HG02885 (cell line): ENCODE results near the gene GRPR.
"Not testable (repeated sequence)": the region's sequence is repeated elsewhere in the genome, so short reads cannot be mapped to it uniquely, and the experiment has no call there.

Source experiments
- ATAC-seq: cut with Tn5 transposase; IDR thresholded peaks from one replicate; pipeline ENCODE4 v1.9.1; 2021; ENCODE audit warnings: mild to moderate bottlenecking; ENCODE audit not compliant: unreplicated experiment, poor library complexity

Gene GRPR

DNA sequence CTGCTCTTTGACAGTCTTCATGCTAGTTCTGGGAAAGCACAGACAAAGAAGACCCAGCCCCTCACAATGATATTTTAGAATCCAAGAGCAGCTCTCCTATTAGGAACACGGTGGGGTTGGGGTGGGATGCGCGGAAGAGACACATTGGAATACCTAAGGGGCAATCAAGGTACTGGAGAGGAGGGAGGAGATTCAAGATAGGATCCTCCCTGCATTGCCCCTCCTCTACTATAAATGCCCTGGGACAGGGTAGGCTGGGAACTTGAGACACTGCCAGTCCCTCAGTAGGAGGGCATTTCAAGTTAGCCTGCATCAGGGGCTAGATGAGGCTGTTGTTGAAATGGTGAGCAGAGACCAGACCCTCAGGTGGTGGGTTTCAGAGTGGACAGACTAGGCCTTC is 49.0 kb downstream of the GRPR start:
- ATAC-seq = no peak

DNA sequence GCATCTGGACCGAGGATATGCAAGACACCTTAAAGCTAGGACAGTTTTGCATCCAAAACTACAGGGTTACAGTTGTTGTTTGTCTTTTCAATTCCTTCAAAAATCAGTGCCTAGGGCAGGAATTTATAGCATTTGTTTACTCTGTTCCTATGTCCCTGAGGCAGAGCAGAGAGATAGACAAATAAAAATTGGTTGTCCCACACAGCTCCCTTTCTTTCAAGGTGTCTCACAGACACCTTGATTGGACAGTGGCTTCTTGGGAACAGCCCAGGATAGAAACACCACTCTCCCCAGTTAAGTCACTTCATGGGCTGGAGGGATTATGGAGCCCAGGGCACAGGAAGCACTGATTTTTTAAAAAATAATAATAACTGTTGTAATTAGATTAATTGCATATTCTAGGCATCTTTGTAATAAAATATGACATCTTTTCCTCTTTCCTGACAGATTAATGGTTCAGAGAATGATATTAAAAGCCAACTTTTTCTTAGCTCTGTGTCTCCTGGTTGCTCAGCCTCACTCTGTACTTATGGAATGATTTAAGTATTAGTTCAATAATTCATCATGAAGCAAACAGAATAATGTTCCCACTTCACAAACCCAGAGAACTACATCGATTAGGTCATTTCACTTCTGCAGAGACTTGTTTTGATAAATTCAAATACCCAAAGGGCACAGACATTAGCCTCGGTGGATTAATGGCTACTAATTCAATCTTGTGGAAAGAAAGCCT is 52.1 kb downstream of the GRPR start:
- no peak for ATAC-seq

- ATAC-seq = no peak
These were observed 53.9 kb downstream of the GRPR start for GRCh38 chrX:16177260-16177659.

DNA sequence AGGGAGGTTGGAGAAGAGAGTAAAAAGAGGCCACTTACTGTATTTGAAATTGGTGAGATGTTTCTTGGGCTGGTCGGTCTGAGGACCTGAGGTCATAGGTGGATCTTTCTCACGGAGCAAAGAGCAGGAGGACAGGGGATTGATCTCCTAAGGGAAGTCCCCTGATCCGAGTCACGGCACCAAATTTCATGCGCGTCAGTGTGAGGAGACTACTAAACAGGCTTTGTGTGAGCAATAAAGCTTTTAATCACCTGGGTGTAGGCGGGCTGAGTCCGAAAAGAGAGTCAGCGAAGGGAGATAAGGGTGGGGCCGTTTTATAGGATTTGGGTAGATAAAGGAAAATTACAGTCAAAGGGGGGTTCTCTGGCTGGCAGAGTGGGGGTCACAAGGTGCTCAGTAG is 60.5 kb downstream of the GRPR start:
- not testable (repeated sequence) for ATAC-seq

- ATAC-seq = peak; percentile 99
These were observed 62.4 kb downstream of the GRPR start for GRCh38 chrX:16185725-16186136.

DNA sequence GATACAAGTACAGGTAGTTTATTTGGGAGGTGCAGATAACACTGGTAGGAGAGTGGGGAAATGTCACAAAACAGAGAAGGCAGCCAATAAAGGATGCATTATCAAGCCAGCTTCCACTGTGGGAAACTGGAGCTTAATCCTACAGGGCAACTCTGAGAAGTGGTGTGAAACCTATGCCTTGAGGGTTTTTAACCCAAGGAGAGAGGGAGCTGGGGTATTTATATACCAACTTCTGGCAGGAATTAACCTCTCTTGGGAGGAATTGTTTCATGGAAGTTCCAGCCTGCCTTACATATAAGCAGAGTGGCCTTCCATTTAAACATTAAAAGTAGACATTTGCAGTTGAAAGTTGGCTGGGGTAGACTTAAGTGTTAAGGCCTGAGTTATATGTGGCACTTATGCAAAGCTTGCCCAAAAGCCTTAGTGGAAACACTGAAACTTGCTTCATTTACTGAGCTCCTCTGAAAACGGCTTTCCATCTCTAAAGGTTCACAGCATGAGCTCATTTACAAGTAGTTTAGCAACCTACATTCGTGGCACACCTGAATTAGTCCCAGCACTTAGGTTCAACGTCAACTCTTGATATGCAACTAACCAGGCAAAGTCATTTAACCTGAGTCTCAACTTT is 63.1 kb downstream of the GRPR start:
- ATAC-seq = no peak

GRCh38 chrX:16187024-16187760 is 63.8 kb downstream of the GRPR start:
- ATAC-seq = no peak

- ATAC-seq = no peak
These were observed 65.3 kb downstream of the GRPR start for GRCh38 chrX:16188687-16189086.

GRCh38 chrX:16191605-16192004 is 68.2 kb downstream of the GRPR start:
- no peak for ATAC-seq

GRCh38 chrX:16196829-16197228 is 73.5 kb downstream of the GRPR start:
- ATAC-seq = no peak

- ATAC-seq = no peak
These were observed 76.0 kb downstream of the GRPR start for GRCh38 chrX:16199343-16199742.

GRCh38 chrX:16202943-16203342 is 79.6 kb downstream of the GRPR start:
- ATAC-seq = no peak
